ENCODE data around the gene HBEGF.
A peak's percentile ranks its signal among the peaks of the same experiment; 100 is the strongest.

HBEGF gene

DNA sequence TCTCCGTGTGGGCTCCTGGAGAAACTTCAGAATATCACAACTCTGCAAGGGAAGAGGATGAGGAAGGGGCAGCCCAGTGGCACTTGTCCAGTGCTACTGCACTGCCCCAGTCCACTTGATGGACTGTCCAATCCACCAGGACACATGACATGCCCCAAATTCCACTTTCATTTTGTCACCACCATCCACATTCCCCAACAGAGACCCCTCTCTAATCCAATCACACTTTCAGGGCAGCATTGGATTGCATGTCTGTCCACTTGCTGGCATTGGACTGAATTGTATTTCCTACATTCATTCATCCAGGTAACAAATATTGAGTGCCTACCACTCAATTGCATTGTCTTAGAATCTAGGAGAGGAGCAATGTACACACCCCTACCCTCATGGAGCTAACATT is 14.8 kb downstream of the HBEGF start:
- DNase-seq: no peak

DNA sequence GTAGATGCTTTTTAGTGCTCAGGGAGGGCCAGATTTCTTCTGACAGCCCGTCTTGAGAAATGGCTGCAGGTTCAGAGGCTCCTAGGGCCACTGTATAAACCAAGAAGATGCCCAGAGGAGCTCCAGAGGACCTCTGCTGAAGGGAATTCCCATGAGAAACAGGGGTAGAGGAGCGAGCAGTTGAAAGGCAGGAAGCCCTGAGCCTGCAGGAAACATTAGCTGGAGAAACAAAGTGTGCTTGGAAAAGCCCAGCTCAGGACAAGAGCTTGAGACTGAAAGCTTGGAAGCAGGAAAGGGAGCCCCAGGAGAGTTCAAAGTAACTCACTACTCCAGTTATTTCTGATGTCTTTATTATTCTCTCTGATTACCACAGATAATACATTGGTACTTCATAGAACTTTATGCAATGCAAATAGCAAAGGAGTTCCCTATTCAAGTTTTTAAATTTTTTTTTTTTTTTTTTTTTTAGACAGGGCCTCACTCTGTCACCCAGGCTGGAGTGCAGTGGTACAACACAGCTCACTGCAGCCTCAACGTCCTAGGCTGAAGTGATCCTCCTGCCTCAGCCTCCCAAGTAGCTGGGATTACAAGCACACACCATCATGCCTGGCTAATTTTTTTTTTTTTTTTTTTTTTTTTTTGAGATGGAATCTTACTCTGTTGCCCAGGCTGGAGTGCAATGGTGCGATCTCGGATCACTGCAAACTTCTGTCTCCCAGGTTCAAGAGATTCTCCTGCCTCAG is 16.5 kb downstream of the HBEGF start:
- DNase-seq: no peak

DNA sequence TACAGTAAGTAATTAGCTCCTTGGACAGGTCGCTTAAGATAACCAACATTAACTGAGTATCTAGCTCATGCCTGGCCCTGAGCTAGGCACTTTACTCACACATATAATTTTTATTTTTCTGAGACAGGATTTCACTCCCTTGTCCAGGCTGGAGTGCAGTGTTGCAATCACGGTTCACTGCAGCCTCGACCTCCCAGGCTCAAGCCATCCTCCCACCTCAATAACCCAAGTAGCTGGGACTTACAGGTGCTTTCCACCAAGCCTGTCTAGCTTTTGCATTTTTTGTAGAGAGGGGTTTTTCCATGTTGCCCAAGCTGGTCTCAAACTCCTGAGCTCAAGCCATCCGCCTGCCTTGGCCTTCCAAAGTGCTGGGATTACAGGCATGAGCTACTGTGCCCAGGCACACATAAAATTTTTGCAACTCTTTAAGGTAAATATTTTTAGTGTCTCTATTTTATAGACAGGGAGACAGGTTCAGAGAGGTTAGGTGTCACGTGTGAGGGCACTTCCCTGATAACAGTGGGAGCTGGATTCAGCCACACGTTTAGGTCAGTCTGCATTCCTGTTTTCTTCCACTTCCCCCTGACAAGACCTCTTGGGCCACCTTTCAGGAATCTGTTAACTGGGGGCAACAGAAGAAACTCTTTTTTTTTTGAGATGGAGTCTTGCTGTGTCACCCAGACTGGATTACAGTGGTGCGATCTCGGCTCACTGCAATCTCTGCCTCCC is 18.2 kb downstream of the HBEGF start:
- no peak for DNase-seq

DNA sequence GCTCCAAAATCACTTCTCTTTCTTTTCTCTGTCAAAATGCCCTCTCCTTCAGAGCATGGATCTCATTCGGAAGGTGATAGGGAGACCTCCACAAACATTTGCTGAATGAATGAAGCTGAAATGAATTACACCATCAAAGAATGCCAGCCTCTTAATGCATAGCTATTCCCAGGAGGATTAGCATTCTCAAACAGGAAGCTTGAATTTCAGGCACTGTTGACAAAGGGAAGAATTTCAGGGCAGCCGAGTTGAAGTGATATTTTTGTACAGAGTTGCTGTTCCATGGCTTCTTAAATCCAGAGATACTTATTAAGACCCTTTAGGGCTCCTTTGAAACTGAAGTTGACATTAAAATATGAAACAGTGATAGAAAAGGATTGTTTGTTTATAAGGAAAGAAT is 18.8 kb downstream of the HBEGF start:
- DNase-seq: no peak

DNA sequence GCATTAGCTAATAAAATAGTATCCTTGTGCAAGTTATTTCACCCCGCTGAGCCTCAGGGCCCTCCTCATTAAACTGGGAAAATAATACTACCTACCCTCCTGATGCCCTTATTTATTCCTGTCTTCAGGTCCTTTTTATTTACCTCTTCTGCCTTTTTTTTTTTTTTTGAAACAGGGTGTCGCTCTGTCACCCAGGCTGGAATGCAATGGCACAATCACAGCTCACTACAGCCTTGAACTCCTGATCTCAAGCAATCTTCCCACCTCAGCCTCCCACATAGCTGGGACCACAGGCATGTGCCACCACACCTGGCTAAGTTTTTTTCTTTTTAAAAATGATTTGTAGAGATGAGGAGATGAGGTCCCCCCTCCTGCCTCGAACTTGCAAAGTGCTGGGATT is 20.9 kb downstream of the HBEGF start:
- no peak for DNase-seq

DNA sequence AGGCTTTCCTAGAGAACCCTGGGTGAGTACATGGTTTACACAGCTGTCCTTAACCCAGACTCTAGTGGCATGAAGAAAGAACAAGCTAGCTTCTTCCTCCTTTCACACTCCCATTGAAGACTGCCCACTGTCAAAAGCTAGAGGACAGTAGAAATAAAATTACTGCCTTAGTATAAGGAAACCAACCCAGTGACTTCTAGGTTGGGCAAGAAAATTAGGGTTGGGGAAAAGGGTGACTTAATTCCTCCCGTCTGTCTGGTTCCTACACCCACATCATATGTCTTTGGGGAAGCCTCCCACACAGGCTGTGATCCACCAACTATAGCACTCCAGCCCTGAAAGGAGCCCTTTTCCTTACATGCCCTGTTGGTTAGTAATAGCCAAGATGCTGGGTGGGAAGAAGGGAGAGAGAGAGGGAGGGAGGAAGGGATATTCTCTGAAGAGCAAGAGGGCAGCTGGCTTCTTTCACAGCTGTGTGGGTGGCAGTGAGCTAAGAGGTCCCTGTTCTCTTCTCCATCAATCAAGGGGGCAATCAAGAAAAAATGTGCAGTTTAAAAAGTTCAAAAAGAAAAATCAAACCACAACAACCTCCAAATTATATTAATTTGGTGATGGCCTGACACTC is 21.7 kb downstream of the HBEGF start:
- no peak for DNase-seq

DNA sequence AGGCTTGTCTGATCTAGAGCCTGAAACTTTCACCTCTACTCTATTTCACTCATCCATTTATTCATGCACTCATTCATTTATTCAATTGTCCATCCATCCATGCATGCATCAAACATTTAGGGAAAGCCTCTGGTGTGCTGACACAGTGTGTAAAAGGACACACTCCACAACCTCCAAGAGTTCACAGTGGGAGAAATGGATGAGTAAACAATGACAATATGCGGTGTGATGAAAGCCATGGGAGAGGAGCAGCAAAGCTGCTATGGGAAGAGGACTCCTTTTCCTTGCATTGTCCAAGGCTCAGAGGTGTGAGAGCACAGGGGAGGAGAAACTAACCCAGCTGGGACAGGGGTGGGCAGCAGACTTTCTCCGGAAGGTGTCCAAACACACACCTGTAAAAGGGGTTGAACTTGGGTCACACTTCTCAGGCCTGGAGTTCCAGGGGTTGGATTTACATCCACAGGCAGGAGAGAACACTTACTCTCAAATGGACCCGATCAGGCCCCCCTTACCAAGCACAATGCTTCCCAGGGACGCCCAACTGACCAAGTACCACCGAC is 22.3 kb downstream of the HBEGF start:
- DNase-seq: no peak

DNA sequence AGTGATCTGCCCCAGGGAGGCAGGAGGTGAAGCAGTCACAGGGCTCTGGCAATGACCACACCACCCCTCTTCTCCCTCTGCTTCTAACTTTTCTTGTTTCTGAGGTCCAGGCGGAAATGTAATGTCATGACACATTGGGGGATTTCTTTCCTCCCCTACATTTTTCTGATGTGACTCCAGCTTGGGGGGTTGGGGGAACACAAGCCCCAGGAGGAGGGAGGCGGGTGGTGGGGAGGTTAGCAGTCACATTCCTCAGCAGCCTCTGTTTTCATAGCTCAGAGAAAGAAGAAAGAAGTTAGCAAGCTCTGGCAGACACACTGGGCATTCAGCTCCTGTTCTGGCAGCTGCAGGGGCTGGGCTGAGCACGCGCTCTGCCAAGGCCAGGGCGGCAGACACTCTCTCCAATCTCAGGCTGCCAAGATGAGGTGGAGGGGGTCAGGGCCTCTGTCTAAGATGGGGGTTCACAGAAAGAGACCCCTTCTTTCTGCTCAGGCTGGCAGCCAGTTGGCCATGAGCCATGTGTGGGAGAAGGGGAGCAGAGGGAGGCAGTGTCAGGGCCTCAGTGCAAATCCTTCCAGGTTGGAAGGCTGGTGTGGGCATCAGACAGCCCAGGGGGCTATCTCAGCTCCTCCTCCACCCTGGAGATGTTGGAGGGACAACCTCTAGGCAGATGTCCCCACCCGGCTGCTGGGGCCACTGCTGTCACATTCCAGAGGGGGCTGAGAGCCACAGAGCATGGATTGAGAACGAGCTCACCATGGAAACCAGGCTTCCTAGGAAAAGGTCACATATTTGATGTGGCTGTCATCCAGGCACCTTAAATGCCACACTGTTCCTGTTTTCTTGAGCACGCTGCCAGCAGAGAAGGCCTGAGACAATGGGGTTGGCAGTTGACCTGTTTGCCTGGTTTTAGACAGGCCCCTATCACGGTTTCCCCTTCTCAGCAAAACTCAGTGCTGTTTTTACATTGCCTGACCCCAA is 23.4 kb downstream of the HBEGF start:
- DNase-seq: no peak

DNA sequence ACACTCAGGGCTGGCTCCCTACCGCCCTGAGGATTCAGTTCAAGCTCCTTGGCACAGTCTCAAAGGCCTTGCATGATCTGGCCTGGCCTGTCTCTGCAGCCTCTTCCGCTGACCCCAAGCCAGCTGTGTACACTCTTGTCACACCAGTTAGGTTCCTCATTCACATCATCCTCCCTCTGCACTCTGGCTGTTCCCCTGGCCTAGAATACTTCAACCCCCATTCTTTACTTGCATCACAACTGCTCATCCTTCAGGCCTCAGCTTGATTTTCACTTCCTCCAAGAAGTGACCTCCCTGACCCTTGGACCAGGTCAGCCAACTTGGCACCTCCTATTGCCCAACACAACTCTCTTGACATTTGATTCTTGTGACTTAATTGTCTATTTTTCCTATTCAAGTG is 24.6 kb downstream of the HBEGF start:
- DNase-seq: no peak

DNA sequence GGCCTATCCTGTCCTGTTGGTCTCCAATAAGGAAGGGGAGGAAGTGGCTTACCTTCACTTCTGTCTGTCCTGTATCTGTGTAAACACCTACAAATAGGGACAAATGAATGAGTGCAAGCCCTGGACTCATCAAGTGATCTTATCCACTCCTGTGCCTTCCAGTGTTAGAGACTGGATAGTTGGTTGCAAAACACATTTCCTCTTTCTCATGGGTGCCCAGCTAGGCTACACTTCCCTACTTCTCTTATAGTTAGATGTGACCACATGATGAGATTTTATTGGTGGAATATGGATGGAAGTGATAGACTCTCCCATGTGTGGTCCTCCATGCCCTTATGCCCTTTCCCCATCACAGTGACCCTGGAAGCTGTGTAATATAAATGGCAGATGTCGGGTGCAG is 26.6 kb downstream of the HBEGF start:
- DNase-seq: no peak

DNA sequence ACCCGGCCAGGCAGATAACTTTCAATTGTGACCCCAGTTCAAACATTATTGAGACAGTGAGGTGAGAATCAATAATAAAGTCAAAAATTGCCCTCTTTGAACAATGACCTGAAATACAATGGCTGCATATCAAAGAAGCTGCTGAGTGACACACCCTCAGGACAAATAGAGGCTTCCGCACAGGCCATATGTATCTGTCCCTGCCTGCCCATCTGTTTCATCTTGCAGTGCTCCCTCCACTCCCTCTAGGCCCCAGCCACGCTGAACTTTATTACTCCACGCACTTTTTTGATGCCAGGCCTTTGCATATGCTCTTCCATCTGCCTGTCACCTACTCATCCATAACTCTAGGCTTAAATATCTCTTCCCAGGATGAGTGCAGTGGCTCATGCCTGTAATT is 27.6 kb downstream of the HBEGF start:
- DNase-seq: no peak

DNA sequence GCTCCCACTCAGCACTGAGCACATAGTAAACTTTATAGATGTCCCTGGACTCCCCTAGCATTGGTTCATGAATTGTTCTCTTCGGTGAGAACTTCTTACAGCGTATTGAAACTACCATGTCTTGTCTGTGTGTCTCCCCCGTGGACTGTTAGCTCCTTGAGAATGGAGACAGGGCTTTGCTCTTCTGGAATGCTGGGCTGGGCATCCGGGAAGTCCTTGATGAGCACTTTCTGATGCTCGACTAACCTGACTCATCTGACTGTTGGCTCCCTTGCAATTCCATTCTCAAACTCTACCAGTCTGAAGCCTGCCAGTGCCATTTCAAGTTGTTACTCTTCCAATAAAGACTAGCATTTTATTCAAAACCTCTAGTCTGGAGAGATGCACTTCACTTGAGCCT is 28.5 kb downstream of the HBEGF start:
- no peak for DNase-seq

DNA sequence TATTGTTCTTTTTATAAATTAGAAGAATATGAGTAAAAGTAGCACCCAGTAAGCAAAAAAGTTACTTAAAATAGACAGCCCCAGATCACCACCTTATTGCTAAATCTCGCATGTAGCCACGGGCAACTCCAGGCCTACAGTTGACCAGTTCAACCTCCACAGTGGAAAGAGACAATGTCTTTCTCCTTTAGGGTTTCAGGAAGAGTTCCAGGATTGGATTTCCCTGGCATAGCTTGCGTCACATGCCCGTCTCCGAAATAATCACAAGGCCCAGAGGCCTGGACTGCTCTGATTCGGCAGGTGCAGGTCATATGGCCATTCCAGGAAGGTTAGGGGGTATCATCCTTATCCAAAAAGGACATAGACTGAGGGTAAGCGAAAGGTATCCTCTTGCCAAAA is 33.6 kb downstream of the HBEGF start:
- DNase-seq: no peak

DNA sequence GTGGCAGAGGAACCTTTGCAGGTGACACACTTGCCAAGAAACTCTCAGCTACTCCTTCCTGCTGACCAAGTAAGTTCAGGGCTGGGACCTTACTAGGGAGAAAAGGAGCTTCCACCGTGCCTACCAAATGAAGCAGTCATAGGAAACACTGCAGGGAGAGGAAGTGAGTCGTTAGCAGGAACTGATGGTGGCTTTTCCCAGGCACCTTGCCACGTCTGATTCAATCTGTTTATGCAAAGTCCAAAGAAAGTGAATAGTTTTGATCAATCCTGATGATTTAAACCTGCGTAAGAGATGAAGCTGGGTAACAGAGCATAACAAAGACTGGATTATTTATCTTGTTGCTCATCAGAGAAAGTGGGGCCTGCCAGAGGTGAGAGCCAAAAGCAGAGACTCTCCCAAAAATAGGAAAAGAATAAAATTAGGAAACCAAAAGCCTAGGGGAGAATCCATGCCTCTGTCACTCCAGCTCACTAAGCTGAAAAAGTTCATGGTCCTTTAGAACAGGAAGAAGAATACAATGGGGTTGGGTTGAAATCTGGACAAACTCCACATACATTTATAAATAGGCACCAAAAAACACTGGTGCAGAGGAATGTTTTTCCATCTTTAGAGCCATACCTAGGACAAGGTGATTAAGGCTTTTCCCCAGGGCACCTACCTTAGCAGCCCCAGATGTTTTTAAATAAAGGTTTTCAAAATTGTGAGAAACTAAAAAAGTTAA is 34.2 kb downstream of the HBEGF start:
- DNase-seq: no peak

DNA sequence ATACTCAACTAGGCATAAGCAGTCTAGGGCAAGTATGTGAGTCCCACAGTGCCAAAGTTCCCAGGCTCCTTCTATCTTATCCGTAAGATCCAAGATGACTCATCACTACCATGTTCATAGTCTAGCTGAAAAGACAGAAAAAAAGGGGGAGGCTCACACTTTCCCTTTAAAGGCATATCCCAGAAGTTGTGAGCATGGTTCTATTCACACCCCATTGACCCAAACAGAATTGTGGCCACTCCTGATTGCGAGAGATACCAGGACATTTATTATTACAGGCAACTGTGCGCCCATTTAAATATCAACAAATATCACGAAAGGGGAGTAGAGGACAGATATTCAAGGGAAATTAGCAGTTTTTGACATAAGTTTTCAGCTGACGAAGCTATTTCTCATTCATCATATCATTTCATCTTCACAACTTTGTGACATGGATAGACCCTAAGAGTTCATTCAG is 35.4 kb downstream of the HBEGF start:
- no peak for DNase-seq

DNA sequence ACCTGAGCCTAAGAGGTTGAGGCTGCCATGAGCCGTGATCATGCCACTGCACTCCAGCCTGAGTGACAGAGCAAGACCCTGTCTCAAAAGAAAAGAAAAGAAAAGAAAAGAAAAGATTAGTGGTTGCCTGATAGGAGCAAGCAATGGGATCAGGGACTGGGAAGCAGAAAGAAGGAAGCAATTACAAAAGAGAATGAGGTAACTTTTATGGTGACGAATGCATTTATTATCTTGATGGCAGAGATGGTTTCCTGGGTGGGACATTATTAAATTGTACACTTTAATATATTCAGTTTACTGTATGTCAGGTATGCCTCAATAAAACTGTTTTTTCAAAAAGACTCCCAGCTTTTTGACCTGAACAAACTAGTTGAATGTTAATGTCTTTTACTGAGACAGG is 36.0 kb downstream of the HBEGF start:
- DNase-seq: no peak

DNA sequence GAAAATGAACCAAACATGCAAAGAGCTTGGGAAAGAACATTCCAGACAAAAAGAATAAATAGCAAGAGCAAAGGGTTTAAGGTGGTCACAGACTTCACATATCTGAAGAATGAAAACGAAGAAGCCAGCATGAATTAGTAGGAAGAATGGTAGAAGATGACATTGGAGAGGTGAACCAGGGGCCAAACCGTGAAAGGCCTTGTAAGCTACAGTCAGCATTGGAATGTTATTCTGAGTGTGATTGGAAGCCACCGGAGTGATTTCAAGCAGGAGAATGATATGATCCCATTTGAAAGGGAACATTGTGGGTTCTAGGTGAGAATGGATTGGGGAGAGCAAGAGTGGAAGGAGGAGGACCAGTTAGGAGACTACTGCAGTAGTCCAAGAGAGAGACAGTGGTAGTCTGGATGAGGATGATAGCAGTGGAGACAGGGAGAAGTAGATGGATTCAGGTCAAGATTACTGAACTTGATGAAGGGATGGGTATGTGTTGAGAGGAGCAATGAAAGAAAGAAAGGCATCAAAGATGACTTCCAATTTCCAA is 36.6 kb downstream of the HBEGF start:
- DNase-seq: no peak

DNA sequence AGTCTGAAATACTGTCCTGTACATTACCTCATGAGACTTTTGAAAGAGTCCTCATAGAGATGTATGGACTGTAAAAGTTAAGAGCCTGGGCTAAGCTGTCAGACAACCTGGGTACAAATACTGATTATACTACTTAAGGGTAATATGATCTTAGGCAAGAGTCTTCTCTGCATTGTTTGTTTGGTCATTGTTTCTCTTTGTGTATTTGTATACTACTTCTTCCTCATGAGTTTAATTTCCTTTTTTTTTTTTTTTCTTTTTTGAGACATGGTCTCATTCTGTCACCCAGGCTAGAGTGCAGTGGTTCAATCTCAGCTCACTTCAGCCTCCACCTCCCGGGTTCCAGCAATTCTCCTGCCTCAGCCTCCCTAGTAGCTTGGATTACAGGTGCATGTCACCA is 40.9 kb downstream of the HBEGF start:
- DNase-seq: no peak

DNA sequence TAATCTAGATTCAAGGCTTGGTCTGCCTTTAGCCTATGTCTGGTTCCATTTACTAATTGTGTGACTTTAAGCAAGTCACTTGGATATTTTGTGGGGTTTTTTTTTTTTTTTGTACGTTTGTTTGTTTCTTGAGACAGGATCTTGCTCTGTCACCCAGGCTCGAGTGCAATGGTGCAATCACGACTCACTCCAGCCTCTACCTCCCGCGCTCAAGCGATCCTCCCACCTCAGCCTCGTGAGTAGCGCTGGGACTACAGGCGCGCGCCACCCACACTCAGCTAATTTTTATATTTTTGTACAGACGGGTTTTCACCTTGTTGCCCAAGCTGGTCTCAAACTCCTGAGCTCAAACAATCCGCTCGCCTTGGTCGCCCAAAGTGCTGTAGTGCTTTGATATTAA is 42.4 kb downstream of the HBEGF start:
- no peak for DNase-seq

DNA sequence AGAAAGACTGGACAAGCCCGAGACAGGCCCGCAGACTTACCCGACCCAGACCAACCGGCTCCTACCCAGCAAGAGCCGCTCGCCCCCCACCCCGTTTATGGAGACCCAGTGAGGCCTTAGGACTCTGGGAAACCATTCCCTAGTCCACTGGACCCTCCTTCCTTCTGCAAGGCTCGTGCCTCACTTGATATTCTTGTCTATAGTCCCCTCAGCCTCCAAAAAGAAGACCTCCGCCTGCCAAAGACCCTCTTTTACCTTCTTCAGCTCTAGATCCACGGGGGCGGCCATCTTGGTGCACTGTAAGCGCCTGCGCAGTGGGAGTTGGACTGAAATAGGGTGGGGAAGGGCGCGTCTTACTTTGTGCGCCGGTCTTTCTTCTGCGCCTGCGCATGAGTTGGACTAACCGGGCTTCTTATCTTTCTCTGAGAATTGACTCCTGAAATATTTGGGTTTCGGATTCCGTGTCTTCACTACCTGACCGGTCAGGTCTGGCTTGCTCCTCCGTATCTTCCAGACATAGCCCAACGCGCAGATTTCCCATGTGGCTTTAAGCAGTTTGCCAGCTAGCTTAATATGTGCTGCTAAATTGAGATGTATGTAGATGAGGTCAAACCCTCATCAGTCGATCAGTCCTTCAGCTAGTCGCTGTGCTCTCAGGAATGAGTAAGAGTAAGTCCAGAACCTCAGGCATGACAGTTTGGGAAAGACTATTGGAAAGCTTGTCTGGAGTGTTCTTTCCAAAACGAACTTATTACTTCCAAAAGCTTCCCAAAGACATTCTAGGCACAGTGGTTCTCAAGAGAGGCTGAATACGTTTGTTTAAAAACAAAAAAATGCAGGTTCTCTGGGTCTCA is 43.4 kb downstream of the HBEGF start, which contains the start of gene PFDN1:
TSS of gene PFDN1 (minus strand) at position 316 of the 854 bp plus-strand sequence. CDS start at position 288, 28 bp downstream.
- DNase-seq: peak; percentile 96
